Measurements from ENCODE around the gene ALKBH8. TPM values are rescaled to one million over a fixed set of nuclear protein-coding genes. Genes with fewer than 3 reads are reported as not detected.

The ALKBH8 gene
- total RNA-seq, 4 donors from 2014 or later: 4.1 to 5.8 (median 5.4) TPM

DNA sequence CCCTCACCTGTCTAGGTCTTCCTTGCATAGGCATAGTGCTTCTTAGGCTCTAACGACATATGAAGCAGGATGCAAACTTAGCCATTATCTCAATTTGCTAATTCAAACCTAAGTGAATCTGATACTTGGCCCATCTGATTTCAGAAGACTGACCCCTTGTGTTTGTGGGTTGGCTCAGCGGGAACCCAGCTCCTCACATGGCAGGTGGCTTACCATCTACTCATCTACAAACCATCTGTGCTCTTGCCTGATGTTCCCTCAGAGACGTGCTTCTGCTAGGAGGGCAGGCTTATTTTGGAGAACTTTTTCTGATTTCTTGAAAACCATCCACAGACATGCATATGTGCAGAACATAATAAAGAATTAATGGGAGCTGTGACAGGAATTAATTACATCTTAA lies 40.6 kb upstream of the ALKBH8 start:
- no peak overlapping the region for H3K4me3 ChIP-seq
- DNase-seq (ENCODE audit: extremely low spot score): no peak
- intact Hi-C loops (cut with DNase I): no loop called here
- no peaks in the 10 kb centered on the region for H3K9me3 ChIP-seq
- no peak overlapping the region for H3K27ac ChIP-seq (replicated peaks in 1 of 4)
- no peaks in the 10 kb centered on the region for H3K36me3 ChIP-seq
- TF ChIP-seq, protein P1, sequence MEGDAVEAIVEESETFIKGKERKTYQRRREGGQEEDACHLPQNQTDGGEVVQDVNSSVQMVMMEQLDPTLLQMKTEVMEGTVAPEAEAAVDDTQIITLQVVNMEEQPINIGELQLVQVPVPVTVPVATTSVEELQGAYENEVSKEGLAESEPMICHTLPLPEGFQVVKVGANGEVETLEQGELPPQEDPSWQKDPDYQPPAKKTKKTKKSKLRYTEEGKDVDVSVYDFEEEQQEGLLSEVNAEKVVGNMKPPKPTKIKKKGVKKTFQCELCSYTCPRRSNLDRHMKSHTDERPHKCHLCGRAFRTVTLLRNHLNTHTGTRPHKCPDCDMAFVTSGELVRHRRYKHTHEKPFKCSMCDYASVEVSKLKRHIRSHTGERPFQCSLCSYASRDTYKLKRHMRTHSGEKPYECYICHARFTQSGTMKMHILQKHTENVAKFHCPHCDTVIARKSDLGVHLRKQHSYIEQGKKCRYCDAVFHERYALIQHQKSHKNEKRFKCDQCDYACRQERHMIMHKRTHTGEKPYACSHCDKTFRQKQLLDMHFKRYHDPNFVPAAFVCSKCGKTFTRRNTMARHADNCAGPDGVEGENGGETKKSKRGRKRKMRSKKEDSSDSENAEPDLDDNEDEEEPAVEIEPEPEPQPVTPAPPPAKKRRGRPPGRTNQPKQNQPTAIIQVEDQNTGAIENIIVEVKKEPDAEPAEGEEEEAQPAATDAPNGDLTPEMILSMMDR (IDR thresholded peaks at IDR 0.05): no peak
- TF ChIP-seq POLR2AphosphoS5 (IDR thresholded peaks at IDR 0.05): no peak
- TF ChIP-seq EP300 (IDR thresholded peaks at IDR 0.05): no peak
- TF ChIP-seq POLR2A (IDR thresholded peaks at IDR 0.05; ENCODE audit: low read depth): no peak
- peaks cover 0 to 18% (median 0%) of the 10 kb centered on the region in 4 donors for H3K27me3 ChIP-seq
- 68% methylated on average over 3 of the region's 3 CpGs for WGBS
- H3K4me1 ChIP-seq: no peaks in the 10 kb centered on the region

DNA sequence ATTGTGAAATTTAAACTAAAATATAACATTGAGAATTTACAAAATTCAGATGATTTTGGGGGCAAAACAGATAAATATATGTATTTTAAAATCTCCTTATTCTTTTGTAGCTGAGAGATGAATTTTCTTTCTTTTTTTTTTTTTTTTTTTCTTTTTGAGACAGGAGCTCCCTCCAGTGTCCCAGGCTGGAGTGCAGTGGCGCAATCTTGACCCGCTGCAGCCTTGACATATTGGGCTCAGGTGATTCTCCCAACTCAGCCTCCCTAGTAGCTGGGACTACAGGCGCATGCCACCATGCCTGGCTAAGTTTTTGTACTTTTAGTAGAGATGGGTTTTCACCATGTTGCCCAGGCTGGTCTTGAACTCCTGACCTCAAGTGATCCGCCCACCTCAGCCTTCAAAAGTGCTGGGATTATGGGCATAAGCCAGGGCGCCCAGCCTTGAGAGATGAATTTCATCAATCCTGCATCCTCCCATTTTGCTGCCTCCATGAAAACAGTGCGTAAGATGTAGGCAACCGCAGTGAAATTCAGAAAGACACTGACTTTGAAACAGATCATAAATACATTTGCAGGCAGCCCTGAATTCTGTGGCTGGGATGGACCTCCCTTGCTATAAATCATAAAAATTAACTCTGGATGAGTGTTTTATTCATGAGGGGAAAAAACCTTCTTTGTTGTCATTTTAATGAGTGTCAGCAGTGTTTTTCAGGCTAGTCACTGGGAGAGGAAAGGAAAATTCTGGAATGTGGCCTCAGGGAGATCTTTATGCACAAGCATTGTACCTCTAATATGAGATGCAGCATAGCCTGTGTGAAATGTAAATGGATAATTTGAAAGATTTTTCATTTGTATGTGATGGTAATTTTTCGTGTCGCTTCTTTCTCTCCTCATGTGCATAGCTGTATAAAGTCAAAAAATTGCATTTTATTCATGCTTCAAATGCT lies 39.8 kb upstream of the ALKBH8 start:
- 92% methylated on average over 9 of the region's 9 CpGs for WGBS
- Histone ChIP-seq H3K36me3 (no peaks in the 10 kb centered on the region), H3K9me3 (no peaks in the 10 kb centered on the region), H3K27ac (replicated peaks in 1 of 4) (no peak overlapping the region), H3K4me3 (no peak overlapping the region), H3K27me3 (peaks cover 0 to 18% (median 0%) of the 10 kb centered on the region in 4 donors), H3K4me1 (no peaks in the 10 kb centered on the region)
- intact Hi-C loops (cut with DNase I): no loop called here
- TF ChIP-seq, protein P1 (IDR thresholded peaks at IDR 0.05): no peak
- no peak for TF ChIP-seq POLR2A (IDR thresholded peaks at IDR 0.05; ENCODE audit: low read depth)
- TF ChIP-seq POLR2AphosphoS5 (IDR thresholded peaks at IDR 0.05): no peak
- TF ChIP-seq EP300 (IDR thresholded peaks at IDR 0.05): no peak
- DNase-seq (ENCODE audit: extremely low spot score): no peak

DNA sequence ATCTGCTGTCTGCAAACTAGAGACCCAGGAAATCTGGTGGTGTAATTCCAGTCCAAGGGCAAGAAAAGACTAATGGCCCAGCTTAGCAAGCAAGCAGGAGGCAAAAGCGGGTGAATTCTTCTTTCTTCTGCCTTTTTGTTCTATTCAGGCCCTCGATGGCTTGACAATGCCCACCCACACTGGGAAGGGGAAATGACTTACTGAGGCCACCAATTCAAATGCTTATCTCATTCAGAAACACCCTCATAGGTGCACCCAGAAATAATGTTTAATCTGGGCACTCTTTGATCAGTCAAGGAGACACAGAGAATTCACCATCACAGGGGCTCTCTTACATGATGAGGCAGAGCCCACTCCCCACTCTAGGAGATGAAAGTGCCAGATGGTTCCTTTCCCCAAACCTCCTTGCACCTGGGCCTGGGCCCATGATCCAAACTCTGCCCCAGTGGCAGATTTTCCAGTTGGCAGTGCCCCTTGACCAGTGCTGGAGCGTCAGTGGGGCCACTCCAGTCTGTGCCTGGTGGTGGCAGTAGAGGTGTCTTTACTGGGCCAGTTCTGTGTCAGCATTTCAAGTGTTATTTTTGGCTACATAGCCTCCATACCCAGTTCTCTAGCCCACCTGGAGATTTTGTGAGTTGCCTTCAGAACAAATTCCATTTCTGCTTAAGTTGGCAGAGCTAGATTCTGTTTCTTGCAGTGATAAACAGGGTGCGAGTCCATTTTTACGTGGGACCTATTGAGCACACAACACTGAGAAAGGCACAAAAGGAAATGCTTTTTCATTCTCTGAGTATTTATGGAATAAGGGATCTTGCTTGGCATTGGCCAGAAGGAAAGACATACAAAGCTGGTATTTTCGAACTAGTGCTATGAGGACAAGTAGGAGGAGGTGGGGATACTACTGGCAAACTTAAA lies 32.9 kb upstream of the ALKBH8 start:
- intact Hi-C loops (cut with DNase I): no loop called here
- H3K4me1 ChIP-seq: no peaks in the 10 kb centered on the region
- WGBS: 71% methylated on average over 5 of the region's 6 CpGs
- H3K36me3 ChIP-seq: no peaks in the 10 kb centered on the region
- H3K27ac ChIP-seq (replicated peaks in 1 of 4): no peak overlapping the region
- H3K9me3 ChIP-seq: no peaks in the 10 kb centered on the region
- peaks cover 0 to 9% (median 0%) of the 10 kb centered on the region in 4 donors for H3K27me3 ChIP-seq
- no peak overlapping the region for H3K4me3 ChIP-seq
- no peak for TF ChIP-seq POLR2AphosphoS5 (IDR thresholded peaks at IDR 0.05)
- TF ChIP-seq, protein P1 (IDR thresholded peaks at IDR 0.05): peak in 1 of 3 experiments; percentile 7
- DNase-seq (ENCODE audit: extremely low spot score): peak; percentile 47

DNA sequence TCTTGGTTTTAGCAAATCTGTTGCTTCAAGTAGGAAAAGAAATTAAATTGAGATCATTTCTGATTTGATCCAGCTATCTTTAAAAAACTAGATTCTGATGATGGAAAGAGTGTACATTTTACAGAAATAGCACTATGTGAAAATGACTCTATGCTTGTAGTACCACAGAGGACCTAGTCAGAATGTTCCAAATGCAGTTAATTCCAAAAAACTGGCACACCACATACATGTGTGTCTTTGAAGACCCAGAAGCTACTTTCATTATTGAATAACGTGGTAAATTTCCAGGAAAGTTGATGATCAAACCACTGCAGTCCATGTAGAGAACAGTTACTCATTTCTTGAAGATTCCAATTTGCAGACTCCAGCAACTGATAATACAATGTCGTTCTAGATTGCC lies 29.2 kb upstream of the ALKBH8 start:
- intact Hi-C loops (cut with DNase I): no loop called here
- TF ChIP-seq EP300 (IDR thresholded peaks at IDR 0.05): no peak
- TF ChIP-seq, protein P1 (IDR thresholded peaks at IDR 0.05): no peak
- TF ChIP-seq POLR2A (IDR thresholded peaks at IDR 0.05; ENCODE audit: low read depth): no peak
- TF ChIP-seq POLR2AphosphoS5 (IDR thresholded peaks at IDR 0.05): no peak
- peaks cover 4 to 38% (median 15%) of the 10 kb centered on the region in 4 donors for H3K27me3 ChIP-seq
- H3K9me3 ChIP-seq: no peaks in the 10 kb centered on the region
- no peak overlapping the region for H3K27ac ChIP-seq (replicated peaks in 1 of 4)
- H3K4me1 ChIP-seq: peaks cover 24 to 28% (median 26%) of the 10 kb centered on the region in 4 donors
- H3K4me3 ChIP-seq: no peak overlapping the region
- 74% methylated on average over 2 of the region's 2 CpGs for WGBS
- no peak for DNase-seq (ENCODE audit: extremely low spot score)
- no peaks in the 10 kb centered on the region for H3K36me3 ChIP-seq

Data from esophagus muscularis mucosa (tissue), 4 donors.